Gastrocnemius medialis (tissue), 4 donors: ENCODE results near the gene MAN1A2. TPM values are rescaled to one million over a fixed set of nuclear protein-coding genes. Genes with fewer than 3 reads are reported as not detected.

Source experiments
- ATAC-seq, 2 donors: fragments of 150-250 bp; one replicate each; pipeline ENCODE4 v1.9.1; 2016
- DNase-seq, 2 donors: peaks; one replicate each; pipeline ENCODE4 v3.0.0-alpha.2; 2019
- H3K27ac ChIP-seq, 4 donors: fragments of 200-600 bp; sonication (generic); 1 replicate in 1 of 4; 2 replicates in 3 of 4; pipeline ENCODE4 v1.5.1; 2016 to 2018; ENCODE audit warnings: mild to moderate bottlenecking in 2 of 4, moderate library complexity in 1 of 4
- H3K27me3 ChIP-seq, 3 donors: fragments of 200-600 bp; sonication (generic) in 2 of 3; 1 replicate in 1 of 3; 2 replicates in 2 of 3; pipeline versions ENCODE4 v1.5.1 to v1.6.0; 2016 to 2019; ENCODE audit warnings: mild to moderate bottlenecking in 1 of 3, moderate library complexity in 1 of 3
- H3K36me3 ChIP-seq, 2 donors: fragments of 200-600 bp; sonication (generic) in 1 of 2; one replicate each; pipeline ENCODE4 v1.5.1; 2017 to 2018
- H3K4me1 ChIP-seq, 2 donors: fragments of 200-600 bp; sonication (generic) in 1 of 2; one replicate each; pipeline ENCODE4 v1.5.1; 2016 to 2017; ENCODE audit warnings: mild to moderate bottlenecking in 2 of 2
- H3K4me3 ChIP-seq, 4 donors: fragments of 200-600 bp; sonication (generic) in 3 of 4; 1 replicate in 1 of 4; 2 replicates in 3 of 4; pipeline ENCODE4 v1.5.1; 2016 to 2019; ENCODE audit warnings: mild to moderate bottlenecking in 2 of 4
- H3K9me3 ChIP-seq, 3 donors: fragments of 200-600 bp; sonication (generic) in 2 of 3; 1 replicate in 1 of 3; 2 replicates in 2 of 3; pipeline ENCODE4 v1.5.1; 2016 to 2019
- POLR2A ChIP-seq, 2 donors: fragments of 450-650 bp; IDR thresholded peaks; one replicate each; pipeline ENCODE4 v1.6.1; 2017; ENCODE audit warnings: antibody characterized with exemption in 2 of 2, mild to moderate bottlenecking in 2 of 2, moderate library complexity in 2 of 2
- in situ Hi-C, 4 donors: fragments of 200-750 bp; cut with MboI; loops; one replicate each; pipeline versions ENCODE4 v1.15.0 to v1.8.0; 2017; ENCODE audit warnings: low sequenced_read_pairs in 4 of 4
- intact Hi-C: fragments of 100-400 bp; cut with DNase I; formaldehyde crosslinking; loops from one replicate; pipeline ENCODE4 v1.15.1; 2023; ENCODE audit warnings: low total_unique reads
- total RNA-seq, 4 donors: library from RNA; depleted of rRNA; stranded (reverse); fragments of >200 nt; gene quantifications; one replicate each; pipeline versions ENCODE4 v1.1.0 to v1.2.3, GENCODE V29; 2016
- TF ChIP-seq, protein P1 (sequence below), 5 experiments: fragments of 450-650 bp in 3 of 5; fragments of 200-600 bp in 2 of 5; sonication (generic) in 2 of 5; IDR thresholded peaks in 4 of 5; conservative IDR thresholded peaks in 1 of 5; 1 replicate in 4 of 5; 2 replicates in 1 of 5; pipeline ENCODE4 v1.5.1; 2016 to 2019; ENCODE audit warnings: antibody characterized with exemption in 5 of 5, mild to moderate bottlenecking in 3 of 5, moderate library complexity in 3 of 5

Gene MAN1A2
- total RNA-seq, 4 donors from 2014 or later, result 14.9 to 37.0 (median 28.3) TPM

DNA sequence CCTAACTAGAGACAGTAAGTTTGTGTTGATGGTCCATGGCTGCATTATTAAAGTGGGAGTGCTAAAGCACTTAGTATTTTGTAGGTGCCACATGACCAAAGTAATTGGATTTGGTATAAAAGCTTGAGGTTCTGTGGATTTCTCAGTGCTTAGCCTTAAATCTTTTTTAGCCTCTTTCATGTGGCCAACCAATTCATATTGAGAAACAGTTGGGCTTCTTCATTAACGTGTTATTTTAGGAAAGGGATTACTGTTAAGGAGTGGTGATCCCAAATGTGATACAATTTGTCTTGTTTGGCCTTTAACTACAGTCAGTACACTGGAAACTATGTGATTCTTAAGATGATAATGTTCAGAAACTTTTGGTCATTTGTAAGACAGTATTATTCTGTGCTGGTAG lies 25.5 kb downstream of the MAN1A2 start:
- Histone ChIP-seq H3K9me3 (no peaks in the 10 kb centered on the region), H3K36me3 (no peaks in the 10 kb centered on the region), H3K4me3 (no peak overlapping the region), H3K27me3 (no peaks in the 10 kb centered on the region), H3K4me1 (peaks cover 53 to 57% of the 10 kb centered on the region in 2 donors), H3K27ac (no peak overlapping the region)
- no peak for DNase-seq
- TF ChIP-seq POLR2A (IDR thresholded peaks at IDR 0.05), result no peak
- TF ChIP-seq, protein P1, sequence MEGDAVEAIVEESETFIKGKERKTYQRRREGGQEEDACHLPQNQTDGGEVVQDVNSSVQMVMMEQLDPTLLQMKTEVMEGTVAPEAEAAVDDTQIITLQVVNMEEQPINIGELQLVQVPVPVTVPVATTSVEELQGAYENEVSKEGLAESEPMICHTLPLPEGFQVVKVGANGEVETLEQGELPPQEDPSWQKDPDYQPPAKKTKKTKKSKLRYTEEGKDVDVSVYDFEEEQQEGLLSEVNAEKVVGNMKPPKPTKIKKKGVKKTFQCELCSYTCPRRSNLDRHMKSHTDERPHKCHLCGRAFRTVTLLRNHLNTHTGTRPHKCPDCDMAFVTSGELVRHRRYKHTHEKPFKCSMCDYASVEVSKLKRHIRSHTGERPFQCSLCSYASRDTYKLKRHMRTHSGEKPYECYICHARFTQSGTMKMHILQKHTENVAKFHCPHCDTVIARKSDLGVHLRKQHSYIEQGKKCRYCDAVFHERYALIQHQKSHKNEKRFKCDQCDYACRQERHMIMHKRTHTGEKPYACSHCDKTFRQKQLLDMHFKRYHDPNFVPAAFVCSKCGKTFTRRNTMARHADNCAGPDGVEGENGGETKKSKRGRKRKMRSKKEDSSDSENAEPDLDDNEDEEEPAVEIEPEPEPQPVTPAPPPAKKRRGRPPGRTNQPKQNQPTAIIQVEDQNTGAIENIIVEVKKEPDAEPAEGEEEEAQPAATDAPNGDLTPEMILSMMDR (IDR thresholded peaks at IDR 0.05 in 4 of 5, conservative IDR thresholded peaks at IDR 0.05 in 1 of 5), result no peak
- in situ Hi-C loops, result no loop called here
- intact Hi-C loops, result no loop called here
- no peak for ATAC-seq

DNA sequence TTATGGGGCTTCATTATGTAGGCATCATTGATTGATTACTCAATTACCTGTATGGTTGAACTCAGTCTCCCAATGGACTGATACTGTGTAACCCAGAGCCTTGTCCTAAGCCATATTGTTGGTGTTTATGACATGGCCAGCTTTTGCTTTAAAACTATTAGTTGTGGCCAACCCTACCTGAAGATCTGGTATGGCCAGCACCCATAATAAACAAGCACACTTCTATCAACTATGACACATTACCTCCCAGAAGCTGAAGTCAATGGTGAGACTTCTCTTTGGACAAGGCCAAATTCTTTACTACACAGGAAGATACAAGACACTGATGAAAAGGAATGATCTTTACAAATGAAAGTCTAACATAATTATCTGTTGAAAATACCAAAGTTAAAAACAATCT lies 28.8 kb downstream of the MAN1A2 start:
- no peak for TF ChIP-seq POLR2A (IDR thresholded peaks at IDR 0.05)
- TF ChIP-seq, protein P1 (IDR thresholded peaks at IDR 0.05 in 4 of 5, conservative IDR thresholded peaks at IDR 0.05 in 1 of 5), result no peak
- no peak for DNase-seq

DNA sequence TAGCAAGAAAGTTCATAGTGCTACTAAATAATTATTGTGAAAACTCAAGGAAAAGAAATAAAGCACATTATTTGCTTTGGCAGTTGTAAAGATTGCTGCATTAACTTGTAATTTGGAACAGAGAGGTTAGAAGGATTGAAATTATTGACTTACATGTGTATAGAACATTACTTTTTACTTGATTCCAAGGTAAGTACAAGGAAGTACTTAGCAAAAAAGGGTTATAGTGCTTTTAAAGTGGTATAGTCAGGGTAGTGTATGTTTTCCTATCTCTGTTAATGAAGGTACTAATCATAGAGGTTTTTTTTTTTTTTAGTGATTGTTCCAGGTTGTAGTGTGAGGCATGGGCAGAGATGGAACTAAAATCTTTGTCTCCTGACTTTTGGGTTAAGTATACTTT lies 29.4 kb downstream of the MAN1A2 start:
- Histone ChIP-seq H3K27ac (no peak overlapping the region), H3K36me3 (no peaks in the 10 kb centered on the region), H3K9me3 (no peaks in the 10 kb centered on the region), H3K4me3 (no peak overlapping the region), H3K27me3 (no peaks in the 10 kb centered on the region), H3K4me1 (peaks cover 17 to 21% of the 10 kb centered on the region in 2 donors)
- ATAC-seq (no peak), DNase-seq (no peak)
- intact Hi-C loops (no loop called here), in situ Hi-C loops (no loop called here)
- no peak for TF ChIP-seq POLR2A (IDR thresholded peaks at IDR 0.05)
- TF ChIP-seq, protein P1 (IDR thresholded peaks at IDR 0.05 in 4 of 5, conservative IDR thresholded peaks at IDR 0.05 in 1 of 5), result no peak

More for the DNA sequence above, 28.8 kb downstream of the MAN1A2 start:
- Histone ChIP-seq H3K9me3 (no peaks in the 10 kb centered on the region), H3K27me3 (no peaks in the 10 kb centered on the region), H3K4me3 (no peak overlapping the region), H3K27ac (no peak overlapping the region), H3K4me1 (peaks cover 23 to 27% of the 10 kb centered on the region in 2 donors), H3K36me3 (no peaks in the 10 kb centered on the region)
- in situ Hi-C loops, result no loop called here
- no peak for ATAC-seq
- intact Hi-C loops, result no loop called here

DNA sequence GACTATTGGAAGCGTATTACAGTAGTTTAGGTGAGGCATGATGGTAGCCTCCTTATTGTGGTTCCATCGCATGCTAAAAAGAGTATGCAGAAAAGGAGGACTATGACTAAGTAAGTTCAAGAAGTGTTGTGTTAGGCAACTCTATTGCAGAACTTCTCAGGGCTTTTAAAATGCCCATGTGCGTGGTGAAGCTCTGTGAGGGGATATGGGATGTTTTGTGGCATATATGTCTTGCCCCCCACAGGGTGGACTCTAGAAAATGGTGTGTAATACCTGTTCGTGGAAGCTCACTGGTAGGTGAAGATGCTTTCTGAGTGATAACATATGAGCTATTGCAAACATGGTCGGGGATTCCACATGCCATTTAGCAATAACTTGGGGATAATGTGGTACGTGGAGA lies 31.7 kb downstream of the MAN1A2 start:
- Histone ChIP-seq H3K36me3 (peaks cover 0 to 12% of the 10 kb centered on the region in 2 donors), H3K4me3 (no peak overlapping the region), H3K4me1 (no peaks in the 10 kb centered on the region), H3K27ac (no peak overlapping the region), H3K27me3 (no peaks in the 10 kb centered on the region), H3K9me3 (no peaks in the 10 kb centered on the region)
- in situ Hi-C loops, result no loop called here
- TF ChIP-seq, protein P1 (IDR thresholded peaks at IDR 0.05 in 4 of 5, conservative IDR thresholded peaks at IDR 0.05 in 1 of 5), result no peak
- TF ChIP-seq POLR2A (IDR thresholded peaks at IDR 0.05), result no peak
- DNase-seq (no peak), ATAC-seq (no peak)
- intact Hi-C loops, result no loop called here

DNA sequence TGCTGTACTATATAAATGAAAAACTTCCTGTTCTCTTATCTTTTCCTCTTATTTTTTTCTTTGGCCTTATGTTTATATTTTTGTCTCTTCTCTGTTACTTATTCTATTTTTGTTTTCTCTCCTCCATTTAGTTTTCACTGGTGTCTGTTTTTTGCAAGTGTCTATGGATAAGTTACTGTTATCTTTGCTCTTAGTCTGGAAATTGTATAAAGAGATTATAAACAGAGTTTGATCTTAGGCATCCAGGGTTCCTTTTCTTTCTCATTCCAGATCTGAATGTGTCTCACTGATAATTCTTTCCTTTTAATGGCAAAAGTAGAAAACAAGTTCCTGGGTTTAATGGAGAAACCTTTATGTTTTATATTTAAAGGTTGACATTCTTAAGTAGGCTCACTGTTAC lies 34.5 kb downstream of the MAN1A2 start:
- ATAC-seq (no peak), DNase-seq (no peak)
- TF ChIP-seq, protein P1 (IDR thresholded peaks at IDR 0.05 in 4 of 5, conservative IDR thresholded peaks at IDR 0.05 in 1 of 5), result no peak
- no peak for TF ChIP-seq POLR2A (IDR thresholded peaks at IDR 0.05)
- peaks cover 0 to 21% of the 10 kb centered on the region in 2 donors for H3K36me3 ChIP-seq
- in situ Hi-C loops (no loop called here), intact Hi-C loops (no loop called here)
- H3K27me3 ChIP-seq, result no peaks in the 10 kb centered on the region
- no peak overlapping the region for H3K27ac ChIP-seq
- no peaks in the 10 kb centered on the region for H3K4me1 ChIP-seq
- H3K9me3 ChIP-seq, result no peaks in the 10 kb centered on the region
- H3K4me3 ChIP-seq, result no peak overlapping the region
